GM18907 (cell line): Measurements from ENCODE around the gene GNG7.
"Not testable (repeated sequence)": the region's sequence is repeated elsewhere in the genome, so short reads cannot be mapped to it uniquely, and the experiment has no call there.

Experiments used
- ATAC-seq: cut with Tn5 transposase; IDR thresholded peaks from one replicate; pipeline ENCODE4 v1.9.1; 2021; ENCODE audit warnings: mild to moderate bottlenecking, moderate library complexity; ENCODE audit not compliant: unreplicated experiment

Gene GNG7

GRCh38 chr19:2606774-2607173, 95.7 kb downstream of the GNG7 start:
- ATAC-seq, result not testable (repeated sequence)

- not testable (repeated sequence) for ATAC-seq
Measured at GRCh38 chr19:2605889-2606288, 96.6 kb downstream of the GNG7 start.

- no peak for ATAC-seq
Measured at GRCh38 chr19:2604747-2605329, 97.7 kb downstream of the GNG7 start.

GRCh38 chr19:2603334-2603733, 99.2 kb downstream of the GNG7 start:
- ATAC-seq, result no peak

- no peak for ATAC-seq
Measured at GRCh38 chr19:2602391-2603181, 99.9 kb downstream of the GNG7 start.

GRCh38 chr19:2600914-2601870, 101.3 kb downstream of the GNG7 start:
- ATAC-seq, result no peak

- ATAC-seq, result no peak
Measured at GRCh38 chr19:2594319-2594718, 108.2 kb downstream of the GNG7 start.

GRCh38 chr19:2592824-2593223, 109.7 kb downstream of the GNG7 start:
- no peak for ATAC-seq

- ATAC-seq, result no peak
Measured at GRCh38 chr19:2591537-2592291, 110.8 kb downstream of the GNG7 start.

GRCh38 chr19:2590630-2591399, 111.7 kb downstream of the GNG7 start:
- no peak for ATAC-seq

GRCh38 chr19:2589441-2589840, 113.1 kb downstream of the GNG7 start:
- no peak for ATAC-seq

GRCh38 chr19:2588081-2588777, 114.3 kb downstream of the GNG7 start:
- no peak for ATAC-seq

- no peak for ATAC-seq
Measured at GRCh38 chr19:2587001-2587719, 115.3 kb downstream of the GNG7 start.

GRCh38 chr19:2586196-2586595, 116.3 kb downstream of the GNG7 start:
- no peak for ATAC-seq

GRCh38 chr19:2584002-2584401, 118.5 kb downstream of the GNG7 start:
- no peak for ATAC-seq

- no peak for ATAC-seq
Measured at GRCh38 chr19:2582984-2583956, 119.2 kb downstream of the GNG7 start.

- not testable (repeated sequence) for ATAC-seq
Measured at GRCh38 chr19:2580396-2580795, 122.1 kb downstream of the GNG7 start.
